NCI-H2029 (cell line): ENCODE data around the gene CEP68.
"Not testable (repeated sequence)": the region's sequence is repeated elsewhere in the genome, so short reads cannot be mapped to it uniquely, and the experiment has no call there.

Experiments used
- DNase-seq: peaks from one replicate; lab custom pipeline; 2025; lab: John Stamatoyannopoulos, UW

CEP68 gene

GRCh38 chr2:65056215-65057053, at the start of gene CEP68:
Gene CEP68 (plus strand): TSS chr2:65056416. CDS start chr2:65069445, 13,029 bp downstream.
- peak; percentile 97 for DNase-seq

GRCh38 chr2:65013776-65014175, 42.4 kb upstream of the CEP68 start:
- DNase-seq, result no peak

GRCh38 chr2:65015731-65016130, 40.5 kb upstream of the CEP68 start:
- DNase-seq, result no peak

- DNase-seq, result no peak
Measured at GRCh38 chr2:65016789-65017188, 39.4 kb upstream of the CEP68 start.

- DNase-seq, result no peak
Measured at GRCh38 chr2:65017335-65017734, 38.9 kb upstream of the CEP68 start.

GRCh38 chr2:65018141-65018582, 38.1 kb upstream of the CEP68 start:
- no peak for DNase-seq

- DNase-seq, result no peak
Measured at GRCh38 chr2:65019010-65019409, 37.2 kb upstream of the CEP68 start.

- DNase-seq, result no peak
Measured at GRCh38 chr2:65019675-65020195, 36.5 kb upstream of the CEP68 start.

GRCh38 chr2:65020251-65020650, 36.0 kb upstream of the CEP68 start:
- DNase-seq, result not testable (repeated sequence)

- DNase-seq, result no peak
Measured at GRCh38 chr2:65020943-65021528, 35.2 kb upstream of the CEP68 start.

GRCh38 chr2:65021709-65022108, 34.5 kb upstream of the CEP68 start:
- DNase-seq, result no peak

- no peak for DNase-seq
Measured at GRCh38 chr2:65022189-65022588, 34.0 kb upstream of the CEP68 start.

- no peak for DNase-seq
Measured at GRCh38 chr2:65023742-65024141, 32.5 kb upstream of the CEP68 start.

GRCh38 chr2:65024149-65024829, 31.9 kb upstream of the CEP68 start:
- no peak for DNase-seq

GRCh38 chr2:65025453-65026123, 30.6 kb upstream of the CEP68 start:
- no peak for DNase-seq

GRCh38 chr2:65026154-65026553, 30.1 kb upstream of the CEP68 start:
- DNase-seq, result no peak

GRCh38 chr2:65026704-65027464, 29.3 kb upstream of the CEP68 start:
- no peak for DNase-seq

- DNase-seq, result no peak
Measured at GRCh38 chr2:65027616-65028244, 28.5 kb upstream of the CEP68 start.

GRCh38 chr2:65030476-65031332, 25.5 kb upstream of the CEP68 start:
- DNase-seq, result no peak
